Measurements from ENCODE around the gene ACOT12. TPM values are rescaled to one million over a fixed set of nuclear protein-coding genes. Genes with fewer than 3 reads are reported as not detected.

Gene ACOT12
- total and polyA plus RNA-seq, 2 of the 13 experiments (the other 11 are each of a cell fraction or from before 2014, with no cell fraction given) = not detected

GRCh38 chr5:81371354-81371876, 22.5 kb downstream of the ACOT12 start (continued):
- TF ChIP-seq, protein P1, sequence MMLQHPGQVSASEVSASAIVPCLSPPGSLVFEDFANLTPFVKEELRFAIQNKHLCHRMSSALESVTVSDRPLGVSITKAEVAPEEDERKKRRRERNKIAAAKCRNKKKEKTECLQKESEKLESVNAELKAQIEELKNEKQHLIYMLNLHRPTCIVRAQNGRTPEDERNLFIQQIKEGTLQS (CRISPR knock-in tag; IDR thresholded peaks at IDR 0.05) = no peak
- TF ChIP-seq THAP8 (CRISPR knock-in tag; IDR thresholded peaks at IDR 0.05; ENCODE audit: borderline replicate concordance) (no peak), TMF1 (CRISPR knock-in tag; IDR thresholded peaks at IDR 0.05; ENCODE audit: low read depth) (no peak), MED1 (CRISPR knock-in tag; IDR thresholded peaks at IDR 0.05) (peak; percentile 75), ZSCAN25 (CRISPR knock-in tag; IDR thresholded peaks at IDR 0.05) (0 out of 2 replicates have a peak, but pooled peaks have one; percentile 37), CREBL2 (CRISPR knock-in tag; IDR thresholded peaks at IDR 0.05; ENCODE audit: borderline replicate concordance) (no peak), AHDC1 (CRISPR knock-in tag; IDR thresholded peaks at IDR 0.05; ENCODE audit: borderline replicate concordance) (peak; percentile 98; the same call in 1 of the 2 replicates), ZNF792 (CRISPR knock-in tag; IDR thresholded peaks at IDR 0.05) (peak; percentile 57; the same call in 1 of the 2 replicates), ZNF512B (CRISPR knock-in tag; IDR thresholded peaks at IDR 0.05; ENCODE audit: borderline replicate concordance) (0 out of 2 replicates have a peak, but pooled peaks have one; percentile 47), NCOR1 (IDR thresholded peaks at IDR 0.05; ENCODE audit: borderline replicate concordance, low read length) (no peak), ZBTB3 (CRISPR knock-in tag; IDR thresholded peaks at IDR 0.05; ENCODE audit: borderline replicate concordance, low read depth) (no peak), ZNF33A (CRISPR knock-in tag; IDR thresholded peaks at IDR 0.05; ENCODE audit: borderline replicate concordance) (no peak), ARNT (IDR thresholded peaks at IDR 0.05) (no peak), GLI4 (CRISPR knock-in tag; IDR thresholded peaks at IDR 0.05; ENCODE audit: borderline replicate concordance) (no peak), ZNF607 (CRISPR knock-in tag; IDR thresholded peaks at IDR 0.05; ENCODE audit: borderline replicate concordance) (peak; percentile 54; the same call in 1 of the 2 replicates)
- TF ChIP-seq, protein P2, sequence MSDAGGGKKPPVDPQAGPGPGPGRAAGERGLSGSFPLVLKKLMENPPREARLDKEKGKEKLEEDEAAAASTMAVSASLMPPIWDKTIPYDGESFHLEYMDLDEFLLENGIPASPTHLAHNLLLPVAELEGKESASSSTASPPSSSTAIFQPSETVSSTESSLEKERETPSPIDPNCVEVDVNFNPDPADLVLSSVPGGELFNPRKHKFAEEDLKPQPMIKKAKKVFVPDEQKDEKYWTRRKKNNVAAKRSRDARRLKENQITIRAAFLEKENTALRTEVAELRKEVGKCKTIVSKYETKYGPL (CRISPR knock-in tag; IDR thresholded peaks at IDR 0.05) = no peak
- TF ChIP-seq, protein P3, sequence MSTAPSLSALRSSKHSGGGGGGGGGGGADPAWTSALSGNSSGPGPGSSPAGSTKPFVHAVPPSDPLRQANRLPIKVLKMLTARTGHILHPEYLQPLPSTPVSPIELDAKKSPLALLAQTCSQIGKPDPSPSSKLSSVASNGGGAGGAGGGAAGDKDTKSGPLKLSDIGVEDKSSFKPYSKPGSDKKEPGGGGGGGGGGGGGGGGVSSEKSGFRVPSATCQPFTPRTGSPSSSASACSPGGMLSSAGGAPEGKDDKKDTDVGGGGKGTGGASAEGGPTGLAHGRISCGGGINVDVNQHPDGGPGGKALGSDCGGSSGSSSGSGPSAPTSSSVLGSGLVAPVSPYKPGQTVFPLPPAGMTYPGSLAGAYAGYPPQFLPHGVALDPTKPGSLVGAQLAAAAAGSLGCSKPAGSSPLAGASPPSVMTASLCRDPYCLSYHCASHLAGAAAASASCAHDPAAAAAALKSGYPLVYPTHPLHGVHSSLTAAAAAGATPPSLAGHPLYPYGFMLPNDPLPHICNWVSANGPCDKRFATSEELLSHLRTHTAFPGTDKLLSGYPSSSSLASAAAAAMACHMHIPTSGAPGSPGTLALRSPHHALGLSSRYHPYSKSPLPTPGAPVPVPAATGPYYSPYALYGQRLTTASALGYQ (CRISPR knock-in tag; IDR thresholded peaks at IDR 0.05) = peak; percentile 96
